Measurements from ENCODE around the gene IFT80.
"Not testable (repeated sequence)": the region's sequence is repeated elsewhere in the genome, so short reads cannot be mapped to it uniquely, and the experiment has no call there.

The IFT80 gene

DNA sequence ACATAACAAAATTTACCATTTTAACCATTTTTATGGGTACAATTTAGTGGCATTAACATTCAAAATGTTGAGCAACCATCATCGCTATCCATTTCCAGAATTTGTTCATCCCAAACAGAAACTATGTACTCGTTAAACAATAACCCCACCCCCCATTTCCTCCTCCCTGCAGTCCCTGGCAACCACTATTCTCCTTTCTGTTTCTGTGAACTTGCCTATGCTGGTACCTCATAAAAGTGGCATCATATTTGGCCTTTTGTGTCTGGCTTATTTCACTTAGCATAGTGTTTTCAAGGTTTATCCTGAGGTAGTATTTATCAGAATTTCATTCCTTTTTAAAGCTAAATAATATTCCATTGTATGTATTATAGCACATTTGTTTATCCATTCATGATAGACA lies 141.4 kb downstream of the IFT80 start:
- DNase-seq: no peak

DNA sequence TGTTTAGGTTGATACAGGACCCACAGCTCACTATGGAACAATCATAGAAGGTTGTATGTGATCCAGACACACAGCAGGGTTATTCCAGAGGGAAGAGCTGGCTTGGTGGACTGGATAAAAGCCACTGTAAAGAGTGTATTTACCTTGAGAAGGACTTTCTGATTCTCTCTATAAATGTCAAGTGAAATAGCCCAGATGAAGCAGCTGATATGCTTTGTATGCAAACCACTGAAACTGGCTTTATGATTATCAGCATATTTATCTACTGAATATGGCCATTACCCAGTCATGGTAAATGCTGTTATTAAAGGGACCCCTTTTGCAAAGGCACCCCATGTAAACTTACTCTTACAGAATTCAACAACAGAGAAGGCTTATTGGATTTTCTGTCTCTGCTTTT lies 145.7 kb downstream of the IFT80 start:
- no peak for DNase-seq

DNA sequence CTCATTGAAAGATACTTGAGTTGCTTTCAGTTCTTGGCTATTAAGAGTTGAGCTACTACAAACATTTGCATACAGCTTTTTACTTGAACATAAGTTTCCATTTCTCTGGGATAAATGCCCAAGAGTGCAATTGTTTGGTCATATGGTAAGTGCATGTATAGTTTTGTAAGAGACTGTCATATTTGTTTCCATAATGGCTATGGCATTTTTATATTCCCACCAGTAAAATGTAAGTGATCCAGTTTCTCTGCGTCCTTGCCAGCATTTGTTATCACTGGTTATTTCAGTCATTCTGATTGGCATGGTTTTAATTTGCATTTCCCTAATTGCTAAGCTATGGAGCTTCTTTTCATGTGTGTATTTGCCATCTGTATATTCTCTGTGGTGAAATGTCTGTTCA lies 151.3 kb downstream of the IFT80 start:
- DNase-seq: no peak

DNA sequence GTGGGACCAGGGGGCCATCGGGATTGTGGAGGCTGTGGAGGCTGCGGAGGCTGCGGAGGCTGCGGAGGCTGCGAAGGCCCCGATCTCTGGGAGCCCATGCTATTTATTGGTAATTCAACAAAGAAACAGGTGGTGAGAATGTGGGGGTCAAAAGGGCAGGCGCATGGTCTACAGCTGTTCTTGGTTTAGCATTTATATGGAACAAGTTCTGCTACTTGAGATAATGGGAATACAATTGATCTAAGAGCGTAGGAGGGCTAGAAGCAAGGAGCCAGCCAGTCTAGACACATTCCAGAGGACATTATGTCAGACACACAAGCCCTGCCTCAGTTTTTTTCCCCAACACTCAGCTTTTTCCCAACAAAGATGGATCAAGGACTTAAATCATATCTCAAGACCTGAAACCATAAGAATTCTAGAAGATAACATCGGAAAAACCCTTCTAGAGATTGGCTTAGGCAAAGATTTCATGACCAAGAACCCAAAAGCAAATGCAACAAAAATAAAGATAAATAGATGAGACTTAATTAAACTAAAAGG lies 153.7 kb downstream of the IFT80 start:
- DNase-seq: no peak

DNA sequence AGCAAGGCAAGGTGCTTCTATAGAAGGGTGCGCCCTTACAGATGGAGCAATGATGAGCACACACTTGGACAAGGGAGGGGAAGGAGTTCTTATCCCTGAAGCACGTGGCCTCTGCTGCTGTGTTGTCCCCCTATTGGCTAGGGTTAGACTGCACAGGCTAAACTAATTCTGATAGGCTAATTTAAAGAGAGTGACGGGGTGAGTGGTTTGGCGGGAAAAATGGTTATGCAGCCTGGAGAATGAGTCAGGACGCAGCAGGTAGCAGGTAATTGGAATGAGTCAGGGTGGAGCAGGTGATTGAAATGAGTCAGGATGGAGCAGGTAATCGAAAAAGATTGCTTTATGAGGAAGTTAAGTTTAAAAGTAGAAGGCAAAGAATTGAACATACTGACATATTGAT lies 158.3 kb downstream of the IFT80 start:
- DNase-seq: not testable (repeated sequence)

DNA sequence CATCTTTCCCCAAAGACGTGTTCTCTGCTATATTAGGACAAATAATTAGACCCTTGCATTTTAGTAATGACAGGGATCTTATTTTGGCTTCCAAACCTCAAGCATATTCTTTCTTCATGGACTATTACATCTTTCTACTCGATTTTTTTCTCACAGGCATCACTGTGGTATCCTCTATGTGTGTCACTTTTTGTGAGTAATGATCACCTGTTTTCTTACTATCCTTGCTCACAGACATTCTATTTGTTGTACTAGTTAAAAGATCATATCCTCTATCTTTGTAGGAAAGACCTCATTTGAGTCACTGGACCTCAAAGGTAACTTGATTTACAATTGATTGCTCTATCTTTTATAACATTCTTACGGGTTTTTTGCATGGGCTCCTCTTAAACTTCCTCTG lies 167.0 kb downstream of the IFT80 start:
- DNase-seq: no peak

DNA sequence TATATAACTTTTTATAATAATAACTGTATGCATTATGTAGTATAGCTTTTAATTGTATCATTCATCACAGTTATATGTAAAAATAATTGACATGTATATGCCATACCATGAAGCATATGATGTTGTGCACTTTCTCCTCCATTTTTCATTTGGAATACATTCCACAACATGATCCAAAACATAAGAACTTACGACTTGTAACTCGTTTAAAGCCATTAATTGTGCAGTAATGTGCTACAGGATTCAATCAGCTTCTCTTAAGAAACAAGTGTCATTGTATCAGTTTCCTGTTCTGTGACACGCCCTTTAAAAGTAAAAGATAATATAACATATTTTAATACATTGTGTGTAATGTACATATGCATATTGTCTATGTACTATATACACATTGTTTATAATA lies 171.6 kb downstream of the IFT80 start:
- no peak for DNase-seq

DNA sequence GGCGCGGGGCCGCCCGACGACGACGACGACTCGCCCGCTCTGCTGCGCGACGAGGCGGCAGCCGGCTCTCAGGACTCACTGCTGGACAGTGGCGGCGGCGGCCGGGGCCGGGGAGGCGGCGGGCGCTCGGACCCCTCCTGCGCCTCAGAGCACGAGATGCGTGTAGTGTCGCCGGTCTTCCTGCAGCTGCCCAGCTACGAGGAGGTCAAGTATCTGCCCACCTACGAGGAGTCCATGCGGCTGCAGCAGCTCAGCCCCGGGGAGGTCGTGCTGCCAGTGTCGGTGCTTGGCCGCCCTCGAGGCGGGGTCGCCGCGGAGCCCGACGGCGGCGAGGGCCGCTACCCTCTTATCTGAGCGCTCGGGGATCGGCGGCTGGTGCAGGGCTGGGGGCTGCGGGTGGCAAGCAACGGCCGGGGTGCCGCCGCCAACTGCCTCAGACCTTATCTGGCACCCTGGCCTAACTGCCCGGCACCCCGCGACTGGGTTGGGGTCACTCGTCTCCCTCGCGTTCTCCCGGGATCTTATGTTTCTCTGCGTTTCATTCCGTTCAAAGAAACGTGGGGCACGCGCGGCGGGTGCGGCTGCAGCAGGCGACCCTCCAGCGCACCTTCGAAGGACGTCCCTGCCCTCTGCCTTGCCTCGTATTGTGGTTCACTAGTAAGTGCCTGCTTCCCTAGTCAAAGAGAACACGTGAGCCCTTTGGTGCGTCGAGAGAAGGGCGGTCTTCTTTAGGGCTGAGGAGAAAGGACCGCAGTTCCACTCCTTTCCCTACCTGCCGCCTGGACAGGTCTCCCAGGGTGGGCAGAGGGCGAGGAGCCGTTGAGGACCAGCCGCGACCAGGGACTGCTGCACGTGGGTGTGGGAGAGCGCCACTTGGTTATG lies 172.8 kb downstream of the IFT80 start:
- DNase-seq: no peak

DNA sequence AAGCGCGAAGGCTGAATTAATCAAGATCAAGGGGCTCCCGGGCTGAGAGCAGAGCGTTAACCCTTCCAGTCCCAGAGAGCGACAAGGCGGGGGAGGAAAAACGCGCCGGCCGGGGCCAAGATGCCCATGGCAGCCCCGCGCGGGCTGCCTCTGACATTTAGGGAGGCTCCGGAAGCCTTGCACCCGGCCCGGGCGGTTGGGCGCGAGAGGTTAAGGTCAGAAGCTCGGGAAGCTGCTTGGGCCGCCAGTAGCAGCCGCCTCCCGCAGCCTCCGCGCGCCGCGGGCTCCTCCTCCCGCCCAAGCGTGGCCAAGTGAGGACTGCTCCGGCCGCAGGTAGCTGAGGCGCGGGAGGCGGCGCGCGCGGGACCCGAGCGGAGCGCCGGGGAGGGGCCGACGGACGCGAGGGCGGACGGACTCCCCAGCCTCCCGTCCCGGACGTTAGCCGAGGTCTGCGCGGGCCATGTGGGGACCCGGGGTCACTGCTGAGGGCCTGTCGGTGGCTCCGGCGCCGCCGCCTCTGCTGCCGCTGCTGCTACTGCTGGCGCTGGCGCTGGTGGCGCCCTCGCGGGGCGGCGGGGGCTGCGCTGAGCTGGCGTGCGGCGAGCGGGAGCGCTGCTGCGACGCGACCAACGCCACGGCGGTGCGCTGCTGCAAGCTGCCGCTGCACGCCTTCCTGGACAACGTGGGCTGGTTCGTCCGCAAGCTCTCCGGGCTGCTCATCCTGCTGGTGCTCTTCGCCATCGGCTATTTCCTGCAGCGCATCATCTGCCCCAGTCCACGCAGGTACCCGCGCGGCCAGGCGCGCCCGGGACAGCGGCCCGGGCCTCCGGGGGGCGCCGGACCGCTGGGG lies 173.6 kb downstream of the IFT80 start, which contains the start of gene C3orf80:
Gene C3orf80 (plus strand): TSS at position 247 of the 850 bp plus-strand sequence. CDS start 214 bp downstream, at position 461.
- no peak for DNase-seq

DNA sequence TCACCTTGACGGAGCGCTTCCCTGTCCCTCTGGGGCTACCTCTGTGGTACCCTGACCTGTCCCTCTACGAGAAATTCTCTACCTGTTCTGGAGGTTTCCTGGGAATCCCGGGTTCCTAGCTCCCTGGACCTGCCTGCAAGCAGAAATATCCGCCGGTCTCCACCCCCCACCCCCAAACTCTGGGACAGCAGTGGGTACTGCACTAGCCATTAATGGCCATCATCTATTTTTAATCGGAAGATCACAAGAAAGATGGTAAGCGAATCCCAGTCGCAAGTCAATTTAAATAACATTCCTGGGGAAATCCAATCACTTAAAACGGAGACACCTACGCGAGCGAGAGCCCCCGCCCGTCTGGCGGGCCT lies 174.2 kb downstream of the IFT80 start:
- no peak for DNase-seq

DNA sequence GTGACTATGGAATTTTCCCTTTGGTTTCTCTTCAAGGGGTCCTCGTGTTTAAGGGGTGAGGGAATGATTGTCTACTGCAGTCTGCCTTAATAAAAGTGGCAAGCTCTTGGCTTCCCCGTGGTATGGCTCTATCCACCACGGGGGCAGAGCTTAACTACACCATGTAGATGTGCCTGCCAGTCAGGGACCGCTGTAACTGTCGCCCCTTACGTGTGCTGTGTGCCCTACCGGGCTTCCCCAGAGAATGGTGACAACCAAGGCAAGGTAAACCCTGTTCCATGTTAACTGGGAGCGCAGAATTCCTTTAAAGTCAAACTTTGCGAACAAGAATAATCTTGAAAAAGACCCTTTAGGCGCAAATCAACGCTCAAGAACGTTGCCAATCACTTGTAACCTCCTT lies 174.8 kb downstream of the IFT80 start:
- no peak for DNase-seq

DNA sequence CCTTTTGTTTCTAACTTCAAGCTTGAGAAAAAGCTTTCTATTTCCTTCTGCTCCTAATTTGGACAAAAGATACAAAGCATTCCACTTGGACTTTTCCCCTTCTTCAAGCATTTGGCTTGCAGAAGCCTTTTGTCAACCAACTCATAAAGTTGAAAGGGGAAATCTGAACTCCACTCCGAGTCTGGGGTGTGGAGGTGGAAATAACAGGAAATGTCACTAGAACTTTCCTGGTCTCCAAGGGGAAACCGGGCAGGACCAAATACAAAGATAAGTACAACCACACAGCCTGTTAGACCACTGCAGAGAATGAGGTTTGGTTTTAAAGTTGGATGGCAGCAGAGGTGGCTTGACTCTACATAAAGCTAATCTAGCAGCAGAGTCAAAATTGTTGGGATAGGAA lies 178.0 kb downstream of the IFT80 start:
- DNase-seq: no peak

DNA sequence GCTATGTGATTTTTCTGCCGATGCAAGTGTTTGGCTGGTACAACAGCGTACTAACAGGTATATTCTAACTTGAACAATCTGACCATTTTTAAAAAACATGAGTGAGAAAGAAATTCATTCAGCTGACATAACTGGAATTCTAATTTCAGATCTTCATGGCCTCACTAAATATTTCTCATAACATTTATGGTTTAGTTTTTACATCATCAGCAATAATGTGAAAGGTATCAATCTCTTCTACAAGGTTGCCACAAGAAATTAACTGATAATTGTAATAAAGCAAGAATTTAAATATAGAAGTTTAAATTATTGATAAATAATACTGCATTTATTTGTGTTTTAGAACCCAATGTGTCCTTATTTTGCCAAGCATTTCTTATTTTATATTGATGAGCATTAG lies 179.0 kb downstream of the IFT80 start:
- no peak for DNase-seq

DNA sequence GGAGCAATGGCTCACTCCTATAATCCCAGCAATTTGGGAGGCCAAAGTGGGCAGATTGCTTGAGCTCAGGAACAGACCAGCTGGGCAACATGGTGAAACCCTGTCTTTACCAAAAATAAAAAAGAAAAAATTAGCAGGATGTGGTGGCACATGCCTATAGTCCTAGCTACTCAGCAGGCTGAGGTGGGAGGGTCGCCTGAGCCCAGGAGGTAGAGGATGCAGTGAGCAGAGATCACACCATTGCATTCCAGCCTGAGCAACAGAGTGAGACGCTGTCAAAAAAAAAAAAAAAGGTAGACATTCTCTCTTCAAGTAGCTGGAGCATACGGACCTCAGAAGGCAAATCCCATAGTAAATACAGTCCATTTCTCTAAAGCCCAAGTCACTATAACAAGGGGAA lies 180.9 kb downstream of the IFT80 start:
- no peak for DNase-seq

DNA sequence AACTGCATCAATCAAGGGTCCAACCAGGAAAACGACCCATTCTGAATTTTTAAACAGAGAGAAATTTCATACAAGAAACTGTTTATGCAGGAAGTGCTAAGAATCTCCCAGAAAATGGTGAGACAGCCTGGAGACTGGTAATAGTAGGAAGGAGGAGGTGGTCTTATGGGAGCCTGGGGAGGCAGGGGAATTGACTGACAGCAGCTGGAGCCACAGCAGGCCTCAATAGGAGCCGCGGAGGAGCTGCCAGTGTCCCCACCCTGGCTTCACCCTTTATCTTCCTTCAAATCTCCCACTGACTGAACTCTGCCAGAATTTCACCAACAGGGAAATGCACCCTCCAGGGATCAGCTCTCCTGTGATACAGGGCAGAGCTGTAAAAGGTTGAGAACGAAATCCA lies 181.3 kb downstream of the IFT80 start:
- DNase-seq: no peak

DNA sequence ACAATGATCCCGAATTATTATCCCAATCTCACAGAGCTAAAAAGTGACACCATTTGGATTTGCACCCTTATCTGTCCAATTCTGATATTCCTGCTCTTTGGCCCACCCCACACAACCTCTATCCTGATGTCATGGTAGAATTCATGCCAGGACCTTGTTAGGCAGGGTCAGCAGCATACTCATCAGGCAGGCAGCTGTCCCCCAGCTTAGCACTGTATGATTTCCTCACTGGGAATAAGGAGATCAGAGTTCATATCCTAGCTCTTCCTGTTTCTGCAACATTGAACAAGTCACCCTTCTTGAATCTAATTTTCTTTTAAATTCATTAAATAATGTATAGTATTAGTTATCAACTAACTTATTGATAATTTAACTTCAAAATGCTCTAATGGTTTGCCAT lies 185.8 kb downstream of the IFT80 start:
- DNase-seq: no peak

DNA sequence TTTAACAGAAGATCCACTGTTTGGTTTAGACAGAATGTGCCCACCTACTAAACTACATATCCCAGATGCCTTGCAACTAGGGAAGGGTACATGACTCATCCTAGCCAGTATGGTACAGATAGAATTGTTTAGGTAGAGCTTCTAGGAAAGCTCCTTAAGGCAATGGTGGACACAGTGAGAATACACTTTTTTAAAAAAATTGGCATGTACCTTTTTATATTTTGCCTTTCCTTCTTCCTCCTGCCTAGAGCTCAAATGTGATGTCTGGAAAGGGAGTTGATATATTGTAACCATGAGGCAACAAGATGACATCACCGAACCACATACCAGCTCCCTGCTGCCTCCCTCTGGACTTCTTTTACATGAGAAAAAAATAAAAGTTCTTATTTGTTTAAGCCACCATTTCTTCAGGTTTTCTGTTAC lies 188.2 kb downstream of the IFT80 start:
- no peak for DNase-seq

DNA sequence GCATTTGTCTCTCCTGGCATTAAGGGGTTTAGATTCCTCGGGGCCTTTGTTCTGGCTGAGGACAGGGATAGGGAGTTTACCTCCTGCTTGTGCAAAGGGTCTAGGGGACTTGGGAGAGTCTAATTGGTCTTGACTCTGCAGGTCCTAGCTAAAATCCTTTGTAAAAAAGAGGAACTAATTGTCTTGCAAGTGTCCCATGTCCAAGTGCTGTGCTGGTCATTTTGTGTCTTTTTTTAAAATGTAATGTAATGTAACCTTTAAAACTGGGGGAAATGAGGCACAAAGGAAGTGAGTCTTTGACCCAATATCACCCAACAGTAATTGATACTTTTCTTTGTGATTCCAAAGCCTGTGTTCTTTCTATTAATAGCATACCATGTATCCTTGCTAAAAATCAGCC lies 188.7 kb downstream of the IFT80 start:
- no peak for DNase-seq
